NCI-H1417 treated with DMSO at 0.1 percent for 48 hours (cell line): ENCODE measurements around the gene MLLT6.

Source experiments
- DNase-seq: peaks from one replicate; lab custom pipeline; 2025; lab: John Stamatoyannopoulos, UW

Gene MLLT6

GRCh38 chr17:38741921-38742410 lies 36.9 kb downstream of the MLLT6 start:
- DNase-seq: no peak

- peak; percentile 68 for DNase-seq
Observed at GRCh38 chr17:38742411-38743308, 37.6 kb downstream of the MLLT6 start.

- DNase-seq: peak; percentile 70
Observed at GRCh38 chr17:38743556-38744171, 38.6 kb downstream of the MLLT6 start.

- DNase-seq: peak; percentile 80
Observed at GRCh38 chr17:38745545-38745944, 40.5 kb downstream of the MLLT6 start.

GRCh38 chr17:38746004-38746848 lies 41.2 kb downstream of the MLLT6 start:
- DNase-seq: no peak

GRCh38 chr17:38746849-38747462 lies 41.9 kb downstream of the MLLT6 start:
- no peak for DNase-seq

GRCh38 chr17:38747463-38748148 lies 42.5 kb downstream of the MLLT6 start:
- DNase-seq: no peak

GRCh38 chr17:38748149-38748891 lies 43.2 kb downstream of the MLLT6 start, which contains the start of gene PCGF2:
PCGF2 (minus strand) TSS chr17:38748336; CDS start chr17:38740402, 7,934 bp downstream.
- DNase-seq: peak; percentile 64

GRCh38 chr17:38748892-38749222 lies 43.8 kb downstream of the MLLT6 start:
- no peak for DNase-seq

- DNase-seq: no peak
Observed at GRCh38 chr17:38749223-38750043, 44.4 kb downstream of the MLLT6 start.

GRCh38 chr17:38750044-38750311 lies 44.9 kb downstream of the MLLT6 start:
- DNase-seq: no peak

GRCh38 chr17:38750312-38751121 lies 45.4 kb downstream of the MLLT6 start:
- no peak for DNase-seq

GRCh38 chr17:38751144-38751807 lies 46.2 kb downstream of the MLLT6 start:
- DNase-seq: no peak

- DNase-seq: peak; percentile 58
Observed at GRCh38 chr17:38751808-38752307, 46.8 kb downstream of the MLLT6 start.

GRCh38 chr17:38752308-38753070 lies 47.4 kb downstream of the MLLT6 start, which contains the start of gene PSMB3:
PSMB3 (plus strand) TSS chr17:38752741; CDS start chr17:38752827, 86 bp downstream.
- DNase-seq: peak; percentile 99

- DNase-seq: no peak
Observed at GRCh38 chr17:38753071-38753506, 48.0 kb downstream of the MLLT6 start.

- no peak for DNase-seq
Observed at GRCh38 chr17:38761612-38762011, 56.5 kb downstream of the MLLT6 start.
